HAP-1 (cell line): ENCODE results near the gene IFI27.

Source experiments
- DNase-seq, 2 experiments: peaks; one replicate each; pipeline ENCODE4 v3.0.0-alpha.2; 2016 to 2020; ENCODE audit warnings: low spot score in 2 of 2
- H3K27me3 ChIP-seq: fragments of 250-450 bp; sonication (Bioruptor Pico); 2 replicates; pipeline ENCODE4 v1.5.1; 2020; ENCODE audit warnings: low read depth, mild to moderate bottlenecking, moderate library complexity
- H3K36me3 ChIP-seq: fragments of 250-450 bp; sonication (Bioruptor Pico); replicated peaks from 2 replicates; pipeline ENCODE4 v1.5.1; 2020; ENCODE audit warnings: mild to moderate bottlenecking
- H3K4me1 ChIP-seq: fragments of 250-450 bp; sonication (Bioruptor Pico); 2 replicates; pipeline ENCODE4 v1.5.1; 2020; ENCODE audit warnings: mild to moderate bottlenecking
- H3K4me3 ChIP-seq: fragments of 250-450 bp; sonication (Bioruptor Pico); 2 replicates; pipeline ENCODE4 v1.5.1; 2020; ENCODE audit warnings: mild to moderate bottlenecking, moderate library complexity
- H3K9me3 ChIP-seq: fragments of 250-450 bp; sonication (Bioruptor Pico); 2 replicates; pipeline ENCODE4 v1.5.1; 2020; ENCODE audit warnings: mild to moderate bottlenecking, moderate library complexity
- in situ Hi-C: fragments of 300-500 bp; cut with MboI; formaldehyde crosslinking; loops from 3 replicates; pipeline ENCODE4 v1.14.3; 2020; ENCODE audit warnings: low sequenced_read_pairs, inconsistent platforms, mixed read lengths

Gene IFI27

GRCh38 chr14:94088516-94088915 lies 22.0 kb upstream of the IFI27 start:
- H3K9me3 ChIP-seq, result no peaks in the 10 kb centered on the region; the same call in 1 of the 2 replicates
- H3K27me3 ChIP-seq, result no peaks in the 10 kb centered on the region
- no peaks in the 10 kb centered on the region for H3K36me3 ChIP-seq
- in situ Hi-C loops, result no loop called here
- no peaks in the 10 kb centered on the region for H3K4me1 ChIP-seq
- no peak overlapping the region for H3K4me3 ChIP-seq
- DNase-seq, result no peak

DNA sequence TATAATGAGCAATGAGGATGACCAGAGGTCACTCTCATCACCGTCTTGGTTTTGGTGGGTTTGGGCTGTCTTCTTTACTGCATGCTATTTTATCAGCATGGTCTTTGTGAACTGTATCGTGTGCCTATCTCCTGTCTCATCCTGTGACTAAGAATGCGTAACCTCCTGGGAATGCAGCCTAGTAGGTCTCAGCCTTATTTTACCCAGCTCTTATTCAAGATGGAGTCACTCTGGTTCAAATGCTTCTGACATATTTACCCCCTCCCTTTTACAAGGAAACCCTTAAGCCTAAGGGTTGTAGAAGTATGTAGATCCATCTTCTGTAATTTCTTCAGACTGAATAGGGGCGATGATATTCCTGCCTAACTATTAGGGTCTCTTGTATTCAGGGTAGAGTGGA lies 21.1 kb upstream of the IFI27 start:
- Histone ChIP-seq H3K9me3 (no peaks in the 10 kb centered on the region), H3K4me1 (no peaks in the 10 kb centered on the region), H3K27me3 (no peaks in the 10 kb centered on the region), H3K36me3 (no peaks in the 10 kb centered on the region), H3K4me3 (no peak overlapping the region)
- in situ Hi-C loops, result no loop called here
- no peak for DNase-seq

DNA sequence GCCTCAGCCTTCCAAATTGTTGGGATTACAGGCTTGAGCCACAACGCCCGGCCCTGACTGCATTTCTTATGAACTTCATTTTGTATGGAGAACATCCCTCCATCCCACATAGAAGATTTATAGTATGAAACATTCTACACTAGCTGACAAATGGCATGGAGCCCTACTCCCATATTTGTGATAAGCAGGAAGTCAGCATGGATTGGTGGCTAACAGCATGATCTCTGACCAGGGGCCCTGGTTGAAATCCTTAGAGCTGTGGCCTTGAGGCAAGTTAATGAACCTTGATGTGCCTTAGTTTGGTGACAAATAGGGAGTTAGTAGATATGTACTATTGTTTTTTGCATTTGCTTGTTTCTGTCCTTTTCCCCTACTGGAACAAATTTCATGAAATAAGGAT lies 17.1 kb upstream of the IFI27 start:
- H3K4me3 ChIP-seq, result no peak overlapping the region
- no peaks in the 10 kb centered on the region for H3K4me1 ChIP-seq
- peaks cover 4% of the 10 kb centered on the region for H3K36me3 ChIP-seq
- DNase-seq, result no peak
- no peaks in the 10 kb centered on the region for H3K27me3 ChIP-seq
- no peaks in the 10 kb centered on the region for H3K9me3 ChIP-seq
- in situ Hi-C loops, result no loop called here

- peaks cover 4% of the 10 kb centered on the region for H3K36me3 ChIP-seq
- no peak overlapping the region for H3K4me3 ChIP-seq
- H3K27me3 ChIP-seq, result no peaks in the 10 kb centered on the region
- no peaks in the 10 kb centered on the region for H3K4me1 ChIP-seq
- in situ Hi-C loops, result no loop called here
- no peaks in the 10 kb centered on the region for H3K9me3 ChIP-seq
- DNase-seq, result no peak
Measured at GRCh38 chr14:94097091-94097490, 13.4 kb upstream of the IFI27 start.

GRCh38 chr14:94098326-94098992 lies 12.1 kb upstream of the IFI27 start:
- in situ Hi-C loops, result no loop called here
- no peak overlapping the region for H3K4me3 ChIP-seq
- H3K36me3 ChIP-seq, result peaks cover 4% of the 10 kb centered on the region
- no peaks in the 10 kb centered on the region for H3K27me3 ChIP-seq
- no peak for DNase-seq
- H3K4me1 ChIP-seq, result no peaks in the 10 kb centered on the region
- no peaks in the 10 kb centered on the region for H3K9me3 ChIP-seq

DNA sequence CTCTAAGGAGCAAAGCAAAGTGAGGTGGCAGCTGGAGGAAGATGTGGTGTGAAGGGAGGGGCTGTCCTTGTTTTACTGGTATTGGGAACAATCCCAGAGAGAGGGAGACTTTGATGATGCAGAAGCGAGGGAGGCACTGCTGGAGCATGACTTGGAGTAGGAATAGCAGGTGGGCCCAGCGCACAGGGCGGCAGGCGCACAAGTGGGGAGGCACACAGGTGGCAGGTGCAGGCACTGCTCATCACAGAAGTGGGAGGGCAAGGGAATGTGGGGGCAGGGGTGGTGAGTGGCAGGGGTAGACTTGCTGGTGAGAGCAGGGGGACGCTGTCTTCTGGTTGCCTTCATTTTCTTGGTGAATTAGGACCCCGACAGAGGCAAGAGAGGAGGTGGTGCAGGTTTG lies 11.5 kb upstream of the IFI27 start:
- Histone ChIP-seq H3K9me3 (no peaks in the 10 kb centered on the region), H3K4me1 (no peaks in the 10 kb centered on the region), H3K4me3 (no peak overlapping the region), H3K27me3 (no peaks in the 10 kb centered on the region), H3K36me3 (peaks cover 4% of the 10 kb centered on the region)
- in situ Hi-C loops, result no loop called here
- no peak for DNase-seq

- Histone ChIP-seq H3K36me3 (peaks cover 4% of the 10 kb centered on the region), H3K4me3 (no peak overlapping the region), H3K9me3 (no peaks in the 10 kb centered on the region), H3K27me3 (no peaks in the 10 kb centered on the region), H3K4me1 (no peaks in the 10 kb centered on the region)
- no peak for DNase-seq
- in situ Hi-C loops, result no loop called here
Measured at GRCh38 chr14:94100847-94101246, 9.7 kb upstream of the IFI27 start.

DNA sequence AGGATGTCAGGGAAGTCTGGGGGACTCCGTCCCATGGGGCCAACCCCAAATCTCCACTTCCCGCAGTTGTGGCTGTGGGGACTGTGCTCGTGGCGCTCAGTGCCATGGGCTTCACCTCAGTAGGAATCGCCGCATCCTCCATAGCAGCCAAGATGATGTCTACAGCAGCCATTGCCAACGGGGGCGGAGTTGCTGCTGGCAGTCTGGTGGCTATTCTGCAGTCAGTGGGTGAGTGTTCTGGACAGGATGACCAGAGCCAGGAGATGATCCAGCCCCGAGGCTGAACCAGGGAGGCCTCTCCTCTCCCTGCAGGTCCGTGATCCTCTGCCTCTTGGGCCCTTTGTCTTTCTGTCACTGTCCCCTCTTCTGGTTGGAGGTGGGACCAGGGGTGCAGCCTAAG lies 8.8 kb upstream of the IFI27 start:
- in situ Hi-C loops, result no loop called here

DNA sequence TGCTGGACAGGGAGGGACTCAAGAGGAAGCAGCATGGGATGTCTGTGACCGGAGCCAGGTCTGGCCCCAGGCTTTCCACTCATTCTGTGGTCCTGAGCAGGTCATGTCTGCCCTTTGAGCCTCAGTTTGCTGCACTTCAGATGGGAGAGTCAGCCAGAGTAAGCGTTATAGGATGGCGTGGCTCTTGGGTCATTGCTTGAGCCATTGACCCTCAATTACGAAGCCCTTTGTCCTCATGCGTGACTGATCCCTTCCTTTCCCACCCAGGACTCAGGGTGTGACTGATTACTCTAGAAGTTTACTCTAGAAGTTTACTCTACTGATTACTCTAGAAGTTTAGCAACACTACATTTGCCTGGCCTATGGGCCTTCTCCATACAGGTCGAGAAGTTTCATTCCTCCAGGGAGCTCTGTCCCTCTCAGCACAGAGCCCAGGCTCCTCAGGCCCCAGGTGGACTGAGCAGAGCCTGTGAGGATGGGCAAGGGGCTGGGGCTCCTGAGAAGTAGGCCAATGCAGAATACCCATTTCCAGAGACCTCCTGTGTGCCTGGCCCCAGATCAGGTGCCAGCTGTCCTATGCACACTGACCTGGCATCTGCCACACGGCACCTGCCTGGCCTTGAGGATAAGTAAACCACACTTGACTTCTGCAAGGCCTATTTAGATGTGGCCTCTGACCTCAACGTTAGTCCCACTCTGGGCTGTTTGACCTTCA lies 7.6 kb upstream of the IFI27 start:
- Histone ChIP-seq H3K36me3 (peaks cover 4% of the 10 kb centered on the region), H3K4me1 (no peaks in the 10 kb centered on the region; the same call in 1 of the 2 replicates), H3K9me3 (no peaks in the 10 kb centered on the region), H3K4me3 (no peak overlapping the region), H3K27me3 (no peaks in the 10 kb centered on the region)
- no peak for DNase-seq
- in situ Hi-C loops, result no loop called here

More for the DNA sequence above, 8.8 kb upstream of the IFI27 start:
- Histone ChIP-seq H3K4me3 (no peak overlapping the region), H3K4me1 (no peaks in the 10 kb centered on the region), H3K27me3 (no peaks in the 10 kb centered on the region), H3K9me3 (no peaks in the 10 kb centered on the region), H3K36me3 (peaks cover 4% of the 10 kb centered on the region)
- no peak for DNase-seq

DNA sequence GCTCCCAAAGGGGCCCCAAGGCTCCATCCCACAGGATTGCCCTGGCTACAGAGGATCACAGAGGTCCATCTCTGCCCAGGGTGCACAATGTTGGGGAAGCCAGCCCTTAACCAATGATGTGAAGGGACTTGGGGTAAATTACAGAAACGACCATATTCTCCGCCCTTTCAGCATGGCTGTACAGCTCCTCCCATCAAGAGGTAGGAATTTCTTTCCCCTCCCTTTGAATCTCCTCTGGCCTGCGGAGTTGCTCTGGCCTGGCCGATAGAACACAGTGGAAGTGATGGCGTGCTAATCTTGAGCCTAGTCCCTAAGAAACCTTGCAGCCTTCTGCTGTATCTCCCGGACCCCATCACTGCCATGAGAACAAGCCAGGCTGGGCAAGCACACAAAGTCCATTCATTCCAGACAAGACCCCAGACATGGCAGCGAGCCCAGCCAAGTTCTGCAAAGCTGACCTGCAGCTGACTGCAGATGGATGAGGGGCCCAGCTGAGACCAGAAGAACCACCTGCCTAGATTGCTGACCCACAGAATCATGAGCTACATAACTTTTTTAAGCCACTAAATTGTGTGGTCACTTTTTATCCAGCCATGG lies 6.9 kb upstream of the IFI27 start:
- DNase-seq, result no peak
- no peaks in the 10 kb centered on the region for H3K27me3 ChIP-seq
- H3K36me3 ChIP-seq, result no peaks in the 10 kb centered on the region
- H3K4me3 ChIP-seq, result no peak overlapping the region
- H3K9me3 ChIP-seq, result no peaks in the 10 kb centered on the region
- in situ Hi-C loops, result no loop called here
- peaks cover 7% of the 10 kb centered on the region for H3K4me1 ChIP-seq

- Histone ChIP-seq H3K4me3 (no peak overlapping the region), H3K9me3 (no peaks in the 10 kb centered on the region), H3K27me3 (no peaks in the 10 kb centered on the region), H3K36me3 (no peaks in the 10 kb centered on the region), H3K4me1 (peaks cover 11% of the 10 kb centered on the region)
- DNase-seq, result no peak
- in situ Hi-C loops, result no loop called here
Measured at GRCh38 chr14:94104731-94105130, 5.8 kb upstream of the IFI27 start.

DNA sequence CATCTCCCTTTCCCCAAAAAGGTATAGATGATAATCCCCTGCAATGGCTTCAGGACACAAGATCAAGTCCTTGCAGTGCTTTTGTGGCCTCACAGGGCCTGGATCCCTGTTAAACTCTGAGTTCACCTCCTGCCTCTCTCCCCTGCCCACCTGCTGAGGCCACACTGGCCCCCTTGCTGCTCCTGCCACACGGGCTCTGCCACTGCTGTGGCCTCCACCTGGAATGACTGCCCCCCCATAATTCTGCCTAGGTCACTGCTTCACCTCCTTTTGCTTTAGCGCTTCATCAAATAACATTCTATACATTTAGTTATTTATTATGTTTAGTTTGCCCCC lies 653 bp upstream of the IFI27 start:
- no peaks in the 10 kb centered on the region for H3K27me3 ChIP-seq
- in situ Hi-C loops, result no loop called here
- H3K4me3 ChIP-seq, result no peak overlapping the region
- no peak for DNase-seq
- H3K9me3 ChIP-seq, result no peaks in the 10 kb centered on the region
- H3K36me3 ChIP-seq, result no peaks in the 10 kb centered on the region
- peaks cover 11% of the 10 kb centered on the region for H3K4me1 ChIP-seq

DNA sequence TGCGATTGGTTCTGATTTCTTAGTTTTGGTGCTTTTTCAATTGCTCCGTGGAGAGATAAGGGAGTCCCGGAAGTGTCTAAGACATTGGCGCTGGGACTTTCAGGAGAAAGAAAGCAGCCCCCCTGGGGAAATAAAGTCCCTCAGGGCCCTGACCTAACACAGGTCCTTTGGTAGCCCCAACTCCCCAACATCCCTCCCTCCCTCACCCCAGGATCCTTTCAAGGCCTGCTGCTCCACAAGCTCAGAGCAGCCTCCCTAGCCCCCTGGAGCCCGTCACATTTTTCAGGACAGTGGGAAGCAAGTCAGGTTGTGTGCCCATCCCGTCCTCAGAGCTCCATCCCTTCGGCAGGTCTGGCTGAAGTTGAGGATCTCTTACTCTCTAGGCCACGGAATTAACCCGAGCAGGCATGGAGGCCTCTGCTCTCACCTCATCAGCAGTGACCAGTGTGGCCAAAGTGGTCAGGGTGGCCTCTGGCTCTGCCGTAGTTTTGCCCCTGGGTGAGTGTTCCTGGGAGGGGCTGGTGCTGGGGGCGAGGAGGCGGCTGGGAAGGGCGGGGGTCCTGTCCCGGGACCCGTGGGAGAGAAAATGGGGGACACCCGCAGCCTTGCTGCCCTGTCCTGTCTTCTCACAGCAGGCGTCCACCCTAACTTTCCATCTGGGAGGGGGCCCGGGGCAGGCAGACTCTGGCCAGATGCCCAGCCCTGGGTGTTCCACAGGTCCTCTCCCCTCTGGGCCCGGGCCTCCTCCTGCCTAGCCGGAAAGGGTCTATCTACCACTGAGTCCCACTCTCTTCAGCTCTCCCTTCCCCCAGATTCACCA lies 950 bp downstream of the IFI27 start:
- Histone ChIP-seq H3K27me3 (no peaks in the 10 kb centered on the region), H3K36me3 (no peaks in the 10 kb centered on the region), H3K4me1 (peaks cover 11% of the 10 kb centered on the region), H3K4me3 (no peak overlapping the region), H3K9me3 (no peaks in the 10 kb centered on the region)
- in situ Hi-C loops, result no loop called here
- no peak for DNase-seq
